WTC11 (cell line): ENCODE data around the gene OR2AG1. TPM values are rescaled to one million over a fixed set of nuclear protein-coding genes. Genes with fewer than 3 reads are reported as not detected.

Experiments
- ATAC-seq: fragments of 200-7000 bp; cut with Tn5 transposase; 2 replicates; pipeline ENCODE4 v1.10.0; 2021; ENCODE audit warnings: mild to moderate bottlenecking, moderate library complexity
- Bru-seq: library from RNA; stranded (reverse); fragments of 400-500 nt; gene quantifications from one replicate; lab custom pipeline; 2021; lab: Mats Ljungman, UMichigan
- CTCF ChIA-PET: fragments of 300-600 bp; sonication (Branson Sonifier 250); formaldehyde crosslinking; loops from one replicate; lab custom pipeline; 2021; ENCODE audit warnings: antibody characterized with exemption; lab: Charles Lee
- POLR2A ChIA-PET: fragments of 350-600 bp; sonication (Branson Sonifier 250); formaldehyde crosslinking; loops from one replicate; lab custom pipeline; 2021; ENCODE audit warnings: antibody characterized with exemption; lab: Charles Lee
- DNase-seq: peaks from one replicate; pipeline ENCODE4 v3.0.0; 2021; ENCODE audit warnings: low spot score
- H3K27ac Mint-ChIP-seq: 2 replicates; pipeline ENCODE4 v1.8.0; 2021; ENCODE audit warnings: mixed read lengths
- H3K27me3 Mint-ChIP-seq: 2 replicates; pipeline ENCODE4 v1.8.0; 2021; ENCODE audit warnings: low read depth, mild to moderate bottlenecking, moderate library complexity, mixed read lengths
- H3K36me3 Mint-ChIP-seq: 2 replicates; pipeline ENCODE4 v1.8.0; 2021; ENCODE audit warnings: mixed read lengths
- H3K4me1 Mint-ChIP-seq: 2 replicates; pipeline ENCODE4 v1.8.0; 2022; ENCODE audit warnings: mixed read lengths
- H3K4me3 Mint-ChIP-seq: 2 replicates; pipeline ENCODE4 v1.8.0; 2021; ENCODE audit warnings: mild to moderate bottlenecking, moderate library complexity, mixed read lengths
- H3K9me3 Mint-ChIP-seq: 2 replicates; pipeline ENCODE4 v1.8.0; 2021; ENCODE audit warnings: mixed read lengths
- ATF1 ChIP-seq: sonication (generic); formaldehyde crosslinking; IDR thresholded peaks from 2 replicates; pipeline ENCODE4 v1.8.1; 2023; ENCODE audit warnings: mild to moderate bottlenecking, moderate library complexity, missing genetic modification reagents
- CTCF ChIP-seq: fragments of 200-600 bp; IDR thresholded peaks from 2 replicates; pipeline ENCODE4 v1.8.0; 2022; ENCODE audit warnings: antibody characterized with exemption
- FOXJ3 ChIP-seq: sonication (generic); formaldehyde crosslinking; IDR thresholded peaks from 2 replicates; pipeline ENCODE4 v1.9.0; 2021; ENCODE audit warnings: missing genetic modification reagents, mild to moderate bottlenecking, borderline replicate concordance
- FOXP1 ChIP-seq: sonication (generic); formaldehyde crosslinking; IDR thresholded peaks from 2 replicates; pipeline ENCODE4 v1.8.0; 2022; ENCODE audit warnings: missing genetic modification reagents, mild to moderate bottlenecking, moderate library complexity, borderline replicate concordance
- FOXP4 ChIP-seq: sonication (generic); formaldehyde crosslinking; IDR thresholded peaks from 2 replicates; pipeline ENCODE4 v1.8.0; 2022; ENCODE audit warnings: mild to moderate bottlenecking, missing genetic modification reagents
- HMGA2 ChIP-seq: fragments of 250-450 bp; sonication (Bioruptor Pico); IDR thresholded peaks from 2 replicates; pipeline ENCODE4 v1.4.0; 2021; ENCODE audit warnings: mild to moderate bottlenecking, moderate library complexity
- IRF2 ChIP-seq: sonication (generic); formaldehyde crosslinking; IDR thresholded peaks from 2 replicates; pipeline ENCODE4 v1.8.0; 2022; ENCODE audit warnings: low read depth, missing genetic modification reagents, borderline replicate concordance
- MXD4 ChIP-seq: fragments of 250-450 bp; sonication (Bioruptor Pico); IDR thresholded peaks from 2 replicates; pipeline ENCODE4 v1.8.0; 2021; ENCODE audit warnings: mild to moderate bottlenecking, moderate library complexity, borderline replicate concordance
- PRRX2 ChIP-seq: fragments of 250-450 bp; sonication (Bioruptor Pico); IDR thresholded peaks from 2 replicates; pipeline ENCODE4 v1.8.0; 2021; ENCODE audit warnings: mild to moderate bottlenecking
- RORB ChIP-seq: fragments of 250-450 bp; sonication (Bioruptor Pico); IDR thresholded peaks from 2 replicates; pipeline ENCODE4 v1.9.0; 2021; ENCODE audit warnings: mild to moderate bottlenecking
- ZBTB43 ChIP-seq: sonication (generic); formaldehyde crosslinking; IDR thresholded peaks from 2 replicates; pipeline ENCODE4 v1.8.1; 2023; ENCODE audit warnings: mild to moderate bottlenecking, missing genetic modification reagents
- ZNF121 ChIP-seq: sonication (generic); formaldehyde crosslinking; IDR thresholded peaks from 2 replicates; pipeline ENCODE4 v1.8.0; 2023; ENCODE audit warnings: missing genetic modification reagents
- ZNF425 ChIP-seq: fragments of 250-450 bp; sonication (Bioruptor Pico); conservative IDR thresholded peaks from 2 replicates; pipeline ENCODE4 v1.9.0; 2021; ENCODE audit warnings: mild to moderate bottlenecking
- ZNF532 ChIP-seq: fragments of 250-450 bp; sonication (Bioruptor Pico); IDR thresholded peaks from 2 replicates; pipeline ENCODE4 v1.9.0; 2021; ENCODE audit warnings: mild to moderate bottlenecking, borderline replicate concordance
- long read RNA-seq, 3 experiments: library from RNA in 1 of 3; library from capped mRNA in 1 of 3; library from polyadenylated mRNA in 1 of 3; unstranded in 2 of 3; stranded (forward) in 1 of 3; transcript quantifications; one replicate each; pipeline ENCODE4 v2.0.0, GENCODE V29; 2021
- total RNA-seq: library from RNA; stranded (reverse); gene quantifications from 3 replicates; pipeline ENCODE4 v1.2.3, GENCODE V29; 2021

Gene OR2AG1
- total RNA-seq (not detected in 3 replicates), Bru-seq, nascent RNA (not detected)
- long read RNA-seq, experiment 1 = 0 reads
- long read RNA-seq, experiment 2 = 0 reads
- long read RNA-seq, experiment 3 = 0 reads

- Mint-ChIP-seq H3K27me3 (no peaks in the 10 kb centered on the region; the same call in 1 of the 2 replicates), H3K9me3 (no peaks in the 10 kb centered on the region), H3K4me1 (no peaks in the 10 kb centered on the region), H3K27ac (no peak within 1 kb of the TSS), H3K36me3 (no peaks in the 10 kb centered on the region), H3K4me3 (no peak within 1 kb of the TSS)
- no peak for ATAC-seq
- POLR2A ChIA-PET = no interaction called here
- no peak for DNase-seq
- CTCF ChIA-PET = interaction anchor here (0.8 to 2.1 kb wide), 2 partner anchors 28 to 30 kb away, joined by 3 to 10 read pairs; no protein-coding TSS in a partner anchor
- TF ChIP-seq MXD4 (CRISPR knock-in tag) (no peak), ZNF121 (no peak), IRF2 (CRISPR knock-in tag) (no peak), RORB (CRISPR knock-in tag) (no peak), HMGA2 (CRISPR knock-in tag) (no peak), ZNF532 (no peak), ZBTB43 (CRISPR knock-in tag) (no peak), CTCF (no peak), FOXP1 (CRISPR knock-in tag) (no peak), PRRX2 (CRISPR knock-in tag) (no peak), ZNF425 (CRISPR knock-in tag) (no peak), FOXJ3 (CRISPR knock-in tag) (no peak), FOXP4 (CRISPR knock-in tag) (no peak), ATF1 (no peak)
Observed at GRCh38 chr11:6782720-6783119, at the start of gene OR2AG1. TSS of gene OR2AG1 (plus strand) at chr11:6783020. CDS start at chr11:6785038, 2,018 bp downstream.
